Activated CD4-positive, CD25-positive, alpha-beta regulatory T cell (primary cell): ENCODE measurements around the gene B3GALT4.

Source experiments
- DNase-seq, 4 experiments: peaks; one replicate each; lab custom pipeline; 2025; lab: John Stamatoyannopoulos, UW

Gene B3GALT4

DNA sequence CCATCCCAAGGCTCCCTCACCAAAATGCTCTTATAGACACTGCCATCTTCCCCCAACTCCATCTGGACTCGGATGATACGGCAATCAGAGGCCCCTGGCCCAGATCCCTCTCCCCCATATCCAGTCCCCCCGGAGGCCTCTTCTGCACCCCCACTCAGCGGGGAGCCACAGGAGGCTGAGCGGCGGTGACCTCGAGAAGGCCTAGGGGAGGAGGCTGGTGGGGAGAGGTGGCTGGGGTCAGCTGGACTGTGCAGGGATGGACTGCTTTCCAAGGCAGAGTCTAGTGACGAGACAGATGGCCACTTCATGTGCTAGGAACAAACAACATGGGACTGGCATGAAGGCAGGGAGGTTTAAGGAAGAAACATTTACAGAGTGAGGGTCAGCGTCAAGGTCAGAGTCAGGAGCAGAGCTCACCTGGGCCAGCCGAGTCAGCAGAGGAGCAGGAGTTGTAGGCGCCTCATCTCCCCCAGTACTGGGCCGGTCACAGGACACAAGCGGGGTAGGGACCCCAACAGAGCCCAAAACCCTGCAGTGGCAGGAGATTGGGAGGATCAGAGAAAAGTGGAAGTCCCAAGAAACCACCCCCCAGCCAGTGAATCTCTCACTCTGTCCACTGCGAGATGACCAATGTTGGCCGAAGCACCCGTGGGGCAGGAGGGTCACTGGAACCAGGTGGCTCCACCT lies 16.2 kb downstream of the B3GALT4 start:
- no peak for DNase-seq

DNA sequence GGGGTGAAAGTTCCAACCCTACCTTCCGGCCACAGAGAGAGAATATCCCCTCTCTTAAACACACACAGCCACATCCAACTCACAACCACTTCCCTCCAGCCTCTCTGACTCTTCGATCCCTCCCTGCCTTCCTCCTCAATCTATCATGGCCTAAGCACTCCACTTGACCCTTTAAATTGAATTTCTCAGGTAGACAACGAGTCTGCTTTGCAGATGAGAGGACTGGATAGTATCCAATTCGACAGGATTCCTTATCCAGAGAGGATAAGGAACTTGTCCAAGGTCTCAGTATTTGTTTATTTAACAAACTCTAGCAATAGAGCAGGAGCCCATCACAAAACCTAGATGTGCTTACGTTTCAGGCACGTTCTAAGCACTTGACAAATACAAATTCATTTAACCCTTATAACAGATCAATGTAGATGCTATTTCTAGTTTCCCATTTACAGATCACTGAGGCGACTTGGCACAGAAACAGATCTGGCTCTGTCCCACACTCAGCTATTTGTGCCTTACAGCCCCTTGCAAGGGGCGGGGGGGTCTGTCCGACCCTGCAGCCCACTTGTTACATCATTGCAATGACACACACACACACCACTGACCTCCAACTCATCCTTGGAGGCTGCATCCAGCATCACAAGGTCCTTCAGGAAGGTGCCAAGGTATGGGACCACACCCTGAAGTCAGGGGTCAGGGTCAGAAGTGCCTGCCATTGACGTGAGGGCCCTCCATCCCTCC lies 17.3 kb downstream of the B3GALT4 start:
- no peak for DNase-seq

- DNase-seq = no peak
These were observed 18.9 kb downstream of the B3GALT4 start for GRCh38 chr6:33295621-33296369.

DNA sequence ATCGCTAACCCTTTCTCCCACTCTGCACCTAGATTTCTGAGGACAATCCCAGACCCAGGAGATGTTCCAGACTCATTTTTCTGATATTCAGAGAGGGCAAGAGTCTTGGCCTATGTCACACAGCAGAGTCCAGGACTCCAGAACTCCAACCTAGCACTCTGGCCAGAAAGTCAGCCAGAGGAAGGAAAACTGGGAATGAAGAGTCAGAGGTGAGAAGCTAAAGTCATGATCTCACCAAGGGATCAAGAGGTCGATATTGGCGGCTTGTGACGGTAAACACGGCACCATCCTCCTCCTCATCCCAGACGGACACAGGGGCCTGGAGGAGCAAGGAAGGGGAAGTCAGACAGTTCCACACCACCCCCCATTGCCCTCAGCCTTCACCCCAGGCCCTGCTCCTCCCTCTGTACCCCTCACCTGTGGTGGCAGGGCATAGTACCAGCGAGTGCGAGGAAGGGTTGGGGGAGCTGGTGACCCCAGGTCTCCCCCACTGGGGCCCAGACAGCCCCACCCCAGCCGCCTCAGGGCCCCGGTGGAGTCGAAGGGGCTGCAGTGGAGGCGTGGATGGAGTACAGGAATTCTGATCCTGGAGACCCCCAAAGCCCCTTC lies 20.0 kb downstream of the B3GALT4 start:
- no peak for DNase-seq

GRCh38 chr6:33297406-33297955 lies 20.6 kb downstream of the B3GALT4 start:
- DNase-seq = no peak

GRCh38 chr6:33297956-33298772 lies 21.2 kb downstream of the B3GALT4 start:
- no peak for DNase-seq

- DNase-seq = peak in 2 of 4 experiments; percentile 54 to 68
These were observed 21.9 kb downstream of the B3GALT4 start, which contains the start of gene RGL2 for GRCh38 chr6:33298773-33299236. Gene RGL2 (minus strand): TSS chr6:33298942. CDS start chr6:33298610, 332 bp downstream.

- peak; percentile 78 to 87 (median 84) for DNase-seq
These were observed 22.5 kb downstream of the B3GALT4 start for GRCh38 chr6:33299237-33299944.

GRCh38 chr6:33301877-33302276 lies 25.0 kb downstream of the B3GALT4 start:
- no peak for DNase-seq

- DNase-seq = no peak
These were observed 27.3 kb downstream of the B3GALT4 start for GRCh38 chr6:33304216-33304615.

DNA sequence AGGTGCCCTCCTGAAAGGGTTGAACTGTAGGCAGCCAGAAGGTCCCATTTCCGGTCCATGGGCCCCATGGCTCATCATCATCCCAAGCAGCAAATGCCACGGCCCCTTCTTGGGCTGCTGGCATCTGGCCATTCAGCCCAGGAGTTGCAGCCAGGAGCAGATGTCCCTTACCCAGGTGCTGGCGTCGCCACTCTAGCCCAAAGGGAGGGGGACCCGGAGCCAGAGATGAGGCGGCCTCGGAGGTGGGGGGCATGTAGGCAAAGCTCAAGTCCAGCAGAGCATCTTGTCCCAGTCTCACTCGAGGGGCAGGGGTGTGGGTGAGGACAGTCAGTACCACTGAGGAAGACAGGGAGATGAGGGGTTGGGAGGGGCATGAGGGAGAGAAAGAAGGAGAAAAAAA lies 28.1 kb downstream of the B3GALT4 start:
- DNase-seq = no peak

GRCh38 chr6:33306356-33306755 lies 29.4 kb downstream of the B3GALT4 start:
- no peak for DNase-seq

DNA sequence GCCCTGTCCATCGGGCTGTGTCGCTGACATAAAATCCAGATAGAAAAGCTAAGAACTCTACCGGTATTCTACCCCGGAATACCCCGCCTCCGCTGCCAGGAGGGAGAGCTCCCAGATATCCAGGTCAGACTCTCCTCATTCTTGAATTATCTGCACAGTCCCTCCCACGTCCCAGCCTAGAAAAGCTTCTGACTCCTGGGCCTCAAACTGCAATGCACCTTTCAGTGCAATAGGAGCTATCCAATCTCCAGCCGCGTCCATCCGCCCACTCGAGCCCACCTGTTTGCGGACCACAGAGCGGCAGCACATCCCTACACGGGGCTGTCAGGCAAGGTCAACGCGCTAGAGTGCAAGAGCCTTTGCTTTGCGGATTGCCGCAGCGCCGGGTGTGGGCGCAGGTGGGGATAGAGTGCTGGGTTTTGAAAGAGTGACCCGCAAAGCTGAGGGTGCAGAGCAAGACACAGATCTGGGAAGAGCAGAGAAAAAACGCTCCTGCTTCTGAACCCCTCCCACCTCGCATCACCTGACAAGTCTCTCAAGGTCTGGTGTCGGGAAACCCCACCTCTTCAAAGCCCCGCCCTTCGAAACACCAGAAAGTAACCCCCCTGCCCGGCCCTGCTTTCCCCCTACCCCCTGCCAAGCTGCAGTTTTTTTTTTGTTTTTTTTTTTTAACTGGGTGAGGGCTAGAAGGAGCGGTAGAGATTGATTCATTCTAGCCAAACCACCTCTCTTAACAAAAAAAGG lies 35.6 kb downstream of the B3GALT4 start:
- DNase-seq = peak; percentile 32 to 68 (median 54)

DNA sequence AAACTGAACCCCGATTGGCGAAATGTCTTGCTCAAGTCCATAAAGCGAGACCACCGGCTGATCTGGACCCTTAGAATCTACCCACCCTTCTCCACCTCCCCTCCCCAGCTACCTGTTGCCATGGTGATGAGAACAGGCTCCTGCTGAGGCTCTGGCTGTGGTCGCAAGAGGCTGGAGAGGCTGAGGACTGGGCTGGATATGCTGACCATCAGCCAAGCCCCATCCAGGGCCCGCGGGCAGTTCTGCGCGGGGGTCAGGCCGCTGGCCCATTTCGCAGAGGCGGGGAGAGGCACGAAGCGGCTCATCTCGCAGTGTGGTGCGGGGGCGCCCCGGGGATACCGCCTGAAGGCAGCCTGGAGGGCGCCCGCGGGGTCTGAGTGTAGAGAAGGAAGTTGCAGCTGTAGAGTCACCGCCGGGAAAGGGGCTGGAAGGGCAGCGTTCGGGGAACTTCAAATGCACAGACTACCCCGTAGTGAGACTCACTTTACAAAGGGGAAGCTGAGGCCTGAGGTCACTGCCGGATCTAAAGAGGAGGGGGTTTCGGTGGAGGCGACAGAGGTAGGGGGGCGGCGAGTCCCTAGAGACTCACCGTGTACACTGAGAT lies 36.3 kb downstream of the B3GALT4 start:
- DNase-seq = peak in 1 of 4 experiments; percentile 31

- peak; percentile 52 to 71 (median 60) for DNase-seq
These were observed 37.0 kb downstream of the B3GALT4 start, which contains the start of gene TAPBP for GRCh38 chr6:33313709-33314514. Gene TAPBP (minus strand): TSS chr6:33314078. CDS start chr6:33314041, 37 bp downstream.

- peak in 3 of 4 experiments; percentile 25 to 41 (median 33) for DNase-seq
These were observed 37.6 kb downstream of the B3GALT4 start for GRCh38 chr6:33314515-33314942.

DNA sequence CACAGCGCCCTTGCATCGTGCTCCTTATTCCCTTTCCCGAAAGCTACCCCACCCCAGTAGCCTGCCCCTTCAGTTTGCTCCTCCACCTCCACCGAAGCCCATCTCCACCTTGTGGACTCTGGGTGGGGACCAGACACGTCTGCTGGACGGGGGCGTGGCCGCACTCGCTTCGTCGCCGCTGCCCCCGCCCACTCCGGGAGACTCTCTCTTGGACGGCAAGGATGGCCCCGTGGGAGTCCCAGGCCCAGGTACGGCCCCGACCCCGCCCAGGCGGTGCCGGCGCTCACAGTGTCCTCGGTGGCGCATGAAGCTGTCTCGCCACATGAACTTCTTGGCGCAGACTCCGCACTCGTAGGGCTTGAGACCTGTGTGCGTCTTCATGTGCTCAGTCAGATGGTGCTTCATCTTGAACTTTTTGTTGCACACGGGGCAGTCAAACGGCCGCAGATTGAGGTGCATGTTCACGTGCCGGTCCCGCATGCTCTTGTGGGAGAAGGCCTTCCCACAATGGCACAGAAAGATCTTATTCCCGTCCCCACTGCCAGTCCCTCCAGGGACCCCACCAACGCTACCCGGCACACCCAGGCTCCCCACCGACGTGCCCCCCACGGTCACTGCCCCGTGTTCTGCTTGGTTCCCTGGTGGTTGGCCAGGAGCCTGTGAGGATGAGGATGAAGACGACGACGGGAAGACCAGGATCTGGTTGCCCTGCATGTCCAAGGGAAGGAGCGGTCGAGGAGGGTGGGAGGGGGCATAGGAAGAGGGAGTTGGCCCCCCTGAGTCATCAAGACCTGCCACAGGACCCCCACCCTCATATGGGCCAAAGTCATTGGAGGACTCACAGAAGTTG lies 38.2 kb downstream of the B3GALT4 start:
- DNase-seq = no peak
